Neural crest cell (in vitro differentiated cells): Measurements from ENCODE around the gene PADI4. TPM values are rescaled to one million over a fixed set of nuclear protein-coding genes. Genes with fewer than 3 reads are reported as not detected.
A peak's percentile ranks its signal among the peaks of the same experiment; 100 is the strongest.

Source experiments
- DNase-seq: peaks from one replicate; pipeline ENCODE4 v3.0.0; 2021; ENCODE audit warnings: low read depth, mixed read lengths, low spot score
- H3K27ac Mint-ChIP-seq: one replicate; pipeline ENCODE4 v1.8.0; 2021; ENCODE audit warnings: mild to moderate bottlenecking, mixed read lengths; ENCODE audit not compliant: unreplicated experiment
- H3K27me3 Mint-ChIP-seq: 2 replicates; pipeline ENCODE4 v1.8.0; 2021; ENCODE audit warnings: low read depth, mild to moderate bottlenecking, mixed read lengths
- H3K36me3 Mint-ChIP-seq: 2 replicates; pipeline ENCODE4 v1.8.0; 2021; ENCODE audit warnings: low read depth, mild to moderate bottlenecking, mixed read lengths
- H3K4me1 Mint-ChIP-seq: 2 replicates; pipeline ENCODE4 v1.8.0; 2021; ENCODE audit warnings: mixed read lengths
- H3K4me3 Mint-ChIP-seq: one replicate; pipeline ENCODE4 v1.8.0; 2021; ENCODE audit warnings: mild to moderate bottlenecking, mixed read lengths
- H3K9me3 Mint-ChIP-seq: 2 replicates; pipeline ENCODE4 v1.8.0; 2021; ENCODE audit warnings: mixed read lengths
- long read RNA-seq: library from polyadenylated mRNA; unstranded; transcript quantifications from one replicate; pipeline ENCODE4 v2.0.0, GENCODE V29; 2020
- total RNA-seq: library from RNA; stranded (reverse); gene quantifications from 2 replicates; pipeline ENCODE4 v1.2.1, GENCODE V29; 2021
- TF ChIP-seq, protein P1 (sequence below): fragments of 200-600 bp; sonication (generic); conservative IDR thresholded peaks from 2 replicates; pipeline ENCODE4 v1.5.0; 2021; ENCODE audit warnings: antibody characterized with exemption, mild to moderate bottlenecking

Gene PADI4
- not detected in 2 replicates for total RNA-seq
- long read RNA-seq: 0 reads

- Mint-ChIP-seq H3K4me1 (peaks cover 7% of the 10 kb centered on the region), H3K36me3 (no peaks in the 10 kb centered on the region), H3K9me3 (no peaks in the 10 kb centered on the region), H3K27me3 (peaks cover 5% of the 10 kb centered on the region), H3K4me3 (no peak within 1 kb of the TSS), H3K27ac (no peak within 1 kb of the TSS)
- DNase-seq: no peak
- TF ChIP-seq, protein P1, sequence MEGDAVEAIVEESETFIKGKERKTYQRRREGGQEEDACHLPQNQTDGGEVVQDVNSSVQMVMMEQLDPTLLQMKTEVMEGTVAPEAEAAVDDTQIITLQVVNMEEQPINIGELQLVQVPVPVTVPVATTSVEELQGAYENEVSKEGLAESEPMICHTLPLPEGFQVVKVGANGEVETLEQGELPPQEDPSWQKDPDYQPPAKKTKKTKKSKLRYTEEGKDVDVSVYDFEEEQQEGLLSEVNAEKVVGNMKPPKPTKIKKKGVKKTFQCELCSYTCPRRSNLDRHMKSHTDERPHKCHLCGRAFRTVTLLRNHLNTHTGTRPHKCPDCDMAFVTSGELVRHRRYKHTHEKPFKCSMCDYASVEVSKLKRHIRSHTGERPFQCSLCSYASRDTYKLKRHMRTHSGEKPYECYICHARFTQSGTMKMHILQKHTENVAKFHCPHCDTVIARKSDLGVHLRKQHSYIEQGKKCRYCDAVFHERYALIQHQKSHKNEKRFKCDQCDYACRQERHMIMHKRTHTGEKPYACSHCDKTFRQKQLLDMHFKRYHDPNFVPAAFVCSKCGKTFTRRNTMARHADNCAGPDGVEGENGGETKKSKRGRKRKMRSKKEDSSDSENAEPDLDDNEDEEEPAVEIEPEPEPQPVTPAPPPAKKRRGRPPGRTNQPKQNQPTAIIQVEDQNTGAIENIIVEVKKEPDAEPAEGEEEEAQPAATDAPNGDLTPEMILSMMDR: no peak
Measured at GRCh38 chr1:17307946-17308345, at the start of gene PADI4. Gene PADI4, plus strand, starts transcription at chr1:17308197. Its CDS starts 26 bp downstream, at chr1:17308223.

DNA sequence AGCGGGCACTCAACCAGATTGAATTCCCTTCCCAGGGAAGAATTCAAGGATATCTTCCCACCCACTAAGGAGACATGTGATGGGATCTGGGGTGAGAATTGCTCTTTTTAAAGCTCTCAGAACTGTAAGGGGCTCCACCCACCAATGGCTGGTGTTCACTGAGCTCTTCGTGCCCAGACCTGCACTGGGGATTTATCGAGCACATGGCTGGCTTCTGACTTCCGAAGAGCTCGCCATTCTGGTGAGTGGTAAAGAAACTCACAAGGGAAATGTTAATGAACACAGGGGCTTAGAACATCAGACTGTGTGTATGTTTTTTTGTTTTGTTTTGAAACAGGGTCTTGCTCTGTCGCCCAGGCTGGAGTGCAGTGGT, 49.3 kb upstream of the PADI4 start:
- Mint-ChIP-seq H3K36me3 (no peaks in the 10 kb centered on the region), H3K4me3 (no peak overlapping the region), H3K9me3 (no peaks in the 10 kb centered on the region), H3K4me1 (no peaks in the 10 kb centered on the region), H3K27ac (peak overlapping the region; percentile 62), H3K27me3 (peaks cover 6% of the 10 kb centered on the region)
- DNase-seq: no peak
- TF ChIP-seq, protein P1: no peak

DNA sequence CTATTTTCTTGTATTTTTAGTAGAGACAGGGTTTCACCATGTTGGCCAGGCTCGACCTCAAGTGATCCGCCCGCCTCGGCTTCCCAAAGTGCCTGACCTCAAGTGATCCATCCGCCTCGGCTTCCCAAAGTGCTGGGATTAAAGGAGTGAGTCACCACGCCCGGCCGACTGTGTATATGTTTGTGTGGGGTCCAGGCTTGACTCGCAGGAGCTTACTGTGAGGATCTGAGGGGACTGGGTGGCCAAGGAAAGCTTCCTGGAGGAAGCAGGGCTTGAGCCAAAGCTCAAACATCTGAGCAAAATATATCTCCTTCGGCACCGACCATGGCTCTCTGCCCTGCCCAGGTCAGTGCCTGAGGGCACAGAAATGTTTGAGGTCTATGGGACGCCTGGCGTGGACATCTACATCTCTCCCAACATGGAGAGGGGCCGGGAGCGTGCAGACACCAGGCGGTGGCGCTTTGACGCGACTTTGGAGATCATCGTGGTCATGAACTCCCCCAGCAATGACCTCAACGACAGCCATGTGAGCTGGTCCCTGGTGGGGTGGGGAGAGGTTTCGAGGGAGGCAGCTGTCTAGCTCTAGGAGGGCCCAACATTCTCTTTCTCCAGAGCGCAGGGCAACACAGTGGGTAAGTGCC, 48.6 kb upstream of the PADI4 start:
- no peak overlapping the region for H3K27ac Mint-ChIP-seq
- H3K9me3 Mint-ChIP-seq: no peaks in the 10 kb centered on the region
- H3K4me3 Mint-ChIP-seq: no peak overlapping the region
- TF ChIP-seq, protein P1: no peak
- no peak for DNase-seq
- H3K36me3 Mint-ChIP-seq: no peaks in the 10 kb centered on the region
- H3K4me1 Mint-ChIP-seq: no peaks in the 10 kb centered on the region
- peaks cover 6% of the 10 kb centered on the region for H3K27me3 Mint-ChIP-seq

GRCh38 chr1:17260264-17260663, 47.7 kb upstream of the PADI4 start:
- peaks cover 6% of the 10 kb centered on the region for H3K27me3 Mint-ChIP-seq
- no peak overlapping the region for H3K4me3 Mint-ChIP-seq
- TF ChIP-seq, protein P1: no peak
- H3K36me3 Mint-ChIP-seq: no peaks in the 10 kb centered on the region
- no peaks in the 10 kb centered on the region for H3K4me1 Mint-ChIP-seq
- H3K27ac Mint-ChIP-seq: no peak overlapping the region
- no peak for DNase-seq
- H3K9me3 Mint-ChIP-seq: no peaks in the 10 kb centered on the region

DNA sequence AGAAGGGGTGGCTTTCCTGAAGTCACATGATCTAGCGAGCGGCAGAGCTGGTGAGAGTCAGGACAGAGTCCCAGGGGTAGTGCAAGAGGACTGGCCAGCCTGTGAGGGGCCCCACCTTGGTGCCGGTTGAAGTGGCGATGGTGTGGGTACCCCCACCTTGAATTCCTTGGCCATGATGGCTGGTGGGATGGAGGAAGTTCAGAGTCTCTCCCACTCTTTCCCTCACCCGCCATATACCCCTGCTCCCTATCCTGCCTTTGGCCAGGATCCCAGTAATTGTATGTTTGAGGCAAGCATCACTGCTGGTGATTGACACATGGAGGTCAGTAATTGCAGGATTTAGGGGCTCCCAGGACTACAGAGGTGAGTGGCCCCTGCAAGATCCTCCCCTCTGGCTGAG, 47.3 kb upstream of the PADI4 start:
- Mint-ChIP-seq H3K4me1 (no peaks in the 10 kb centered on the region), H3K27ac (no peak overlapping the region)

More for the DNA sequence above, 47.3 kb upstream of the PADI4 start:
- no peaks in the 10 kb centered on the region for H3K9me3 Mint-ChIP-seq
- H3K36me3 Mint-ChIP-seq: no peaks in the 10 kb centered on the region
- no peak overlapping the region for H3K4me3 Mint-ChIP-seq
- peaks cover 6% of the 10 kb centered on the region for H3K27me3 Mint-ChIP-seq
- TF ChIP-seq, protein P1: no peak
- no peak for DNase-seq
